Lower lobe of right lung (tissue), 2 donors: ENCODE data around the gene MRPL38. TPM values are rescaled to one million over a fixed set of nuclear protein-coding genes. Genes with fewer than 3 reads are reported as not detected.

Source experiments
- ATAC-seq, 2 donors: fragments of 200-7000 bp; cut with Tn5 transposase; one replicate each; pipeline ENCODE4 v1.9.1; 2020 to 2022; ENCODE audit warnings: mild to moderate bottlenecking in 2 of 2, moderate library complexity in 2 of 2
- DNase-seq: peaks from one replicate; pipeline ENCODE4 v3.0.0-alpha.2; 2020
- H3K27ac ChIP-seq: fragments of 200-600 bp; one replicate; pipeline ENCODE4 v1.8.0; 2022
- H3K27me3 ChIP-seq: fragments of 200-600 bp; one replicate; pipeline ENCODE4 v1.8.0; 2022; ENCODE audit warnings: low read depth
- H3K36me3 ChIP-seq: fragments of 200-600 bp; one replicate; pipeline ENCODE4 v1.8.0; 2022; ENCODE audit warnings: mild to moderate bottlenecking
- H3K4me1 ChIP-seq: fragments of 200-600 bp; one replicate; pipeline ENCODE4 v1.8.0; 2022
- H3K4me3 ChIP-seq: fragments of 200-600 bp; one replicate; pipeline ENCODE4 v1.8.0; 2022; ENCODE audit warnings: mild to moderate bottlenecking
- H3K9me3 ChIP-seq: fragments of 200-600 bp; one replicate; pipeline ENCODE4 v1.8.0; 2022
- intact Hi-C: fragments of 100-400 bp; cut with DNase I; formaldehyde crosslinking; loops from one replicate; pipeline ENCODE4 v1.11.0; 2022
- total RNA-seq: library from RNA; stranded (reverse); fragmentation: NEBNext Ultra II Directional; extraction: Animal tissue kit (Norgen Biotek cat#: 25700); gene quantifications from one replicate; pipeline ENCODE4 v1.2.1, GENCODE V29; 2021
- TF ChIP-seq, protein P1 (sequence below): fragments of 200-600 bp; IDR thresholded peaks from one replicate; pipeline ENCODE4 v1.8.0; 2022; ENCODE audit warnings: antibody characterized with exemption, mild to moderate bottlenecking
- donor health status: DM: no; HTN: yes; CAD: no; lungs with severe emphysema.

Gene MRPL38
- total RNA-seq, 1 donor from 2014 or later, result 68.9 TPM

DNA sequence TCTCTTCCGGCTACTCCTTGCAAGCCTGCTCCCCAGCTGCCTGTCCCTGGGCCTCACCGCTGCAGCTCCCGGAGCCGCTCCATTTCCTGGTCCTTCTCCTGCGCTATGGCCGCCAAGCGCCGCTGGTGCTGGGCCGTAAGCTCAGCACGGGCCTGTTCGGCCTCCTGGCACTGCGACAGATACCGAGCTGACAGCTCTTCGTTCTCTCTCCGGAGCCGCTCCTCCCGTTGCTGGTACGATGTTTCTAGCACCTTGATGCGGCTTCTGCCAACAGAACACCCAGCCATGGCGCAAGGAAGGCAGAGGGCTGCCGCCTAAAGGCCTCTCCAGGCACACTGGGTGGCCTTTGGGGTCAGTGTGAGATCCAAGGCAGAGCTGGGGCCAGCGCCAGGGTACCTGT lies 14.9 kb upstream of the MRPL38 start:
- DNase-seq (no peak), ATAC-seq (no peak)
- Histone ChIP-seq H3K4me3 (no peak overlapping the region), H3K4me1 (no peaks in the 10 kb centered on the region), H3K27me3 (no peaks in the 10 kb centered on the region), H3K9me3 (no peaks in the 10 kb centered on the region), H3K36me3 (peaks cover 7% of the 10 kb centered on the region), H3K27ac (no peak overlapping the region)
- TF ChIP-seq, protein P1, sequence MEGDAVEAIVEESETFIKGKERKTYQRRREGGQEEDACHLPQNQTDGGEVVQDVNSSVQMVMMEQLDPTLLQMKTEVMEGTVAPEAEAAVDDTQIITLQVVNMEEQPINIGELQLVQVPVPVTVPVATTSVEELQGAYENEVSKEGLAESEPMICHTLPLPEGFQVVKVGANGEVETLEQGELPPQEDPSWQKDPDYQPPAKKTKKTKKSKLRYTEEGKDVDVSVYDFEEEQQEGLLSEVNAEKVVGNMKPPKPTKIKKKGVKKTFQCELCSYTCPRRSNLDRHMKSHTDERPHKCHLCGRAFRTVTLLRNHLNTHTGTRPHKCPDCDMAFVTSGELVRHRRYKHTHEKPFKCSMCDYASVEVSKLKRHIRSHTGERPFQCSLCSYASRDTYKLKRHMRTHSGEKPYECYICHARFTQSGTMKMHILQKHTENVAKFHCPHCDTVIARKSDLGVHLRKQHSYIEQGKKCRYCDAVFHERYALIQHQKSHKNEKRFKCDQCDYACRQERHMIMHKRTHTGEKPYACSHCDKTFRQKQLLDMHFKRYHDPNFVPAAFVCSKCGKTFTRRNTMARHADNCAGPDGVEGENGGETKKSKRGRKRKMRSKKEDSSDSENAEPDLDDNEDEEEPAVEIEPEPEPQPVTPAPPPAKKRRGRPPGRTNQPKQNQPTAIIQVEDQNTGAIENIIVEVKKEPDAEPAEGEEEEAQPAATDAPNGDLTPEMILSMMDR, result no peak
- intact Hi-C loops, result no loop called here

DNA sequence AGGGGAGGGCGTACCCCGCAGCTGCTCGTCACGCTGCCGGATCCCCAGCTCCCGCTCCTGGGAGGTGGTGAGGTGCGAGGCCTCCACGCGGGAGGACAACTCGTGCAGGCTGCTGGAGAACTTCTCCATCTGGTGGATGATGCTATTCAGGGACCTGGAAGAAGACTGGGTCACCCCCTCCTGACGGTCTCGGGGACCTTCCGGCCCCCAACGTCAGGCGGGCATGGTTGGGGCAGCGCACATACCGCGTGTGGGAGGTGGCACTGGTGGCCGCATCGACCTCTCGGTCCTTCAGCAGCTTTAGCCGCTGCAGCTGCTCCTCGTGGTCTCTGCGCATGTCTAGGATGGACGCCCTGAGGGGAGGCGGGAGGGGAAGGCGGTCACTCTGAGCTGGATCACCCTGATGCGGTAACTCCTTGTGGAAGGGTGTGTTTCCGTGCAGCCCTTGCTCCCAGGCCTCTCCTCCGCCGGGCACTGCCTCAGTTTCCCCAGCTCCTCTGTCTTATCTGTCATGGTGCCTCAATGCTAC lies 13.3 kb upstream of the MRPL38 start:
- H3K27me3 ChIP-seq, result no peaks in the 10 kb centered on the region
- H3K4me3 ChIP-seq, result no peak overlapping the region
- DNase-seq (no peak), ATAC-seq (no peak)
- intact Hi-C loops, result no loop called here
- peaks cover 13% of the 10 kb centered on the region for H3K36me3 ChIP-seq
- no peaks in the 10 kb centered on the region for H3K9me3 ChIP-seq
- H3K27ac ChIP-seq, result no peak overlapping the region
- TF ChIP-seq, protein P1, result no peak
- H3K4me1 ChIP-seq, result no peaks in the 10 kb centered on the region

DNA sequence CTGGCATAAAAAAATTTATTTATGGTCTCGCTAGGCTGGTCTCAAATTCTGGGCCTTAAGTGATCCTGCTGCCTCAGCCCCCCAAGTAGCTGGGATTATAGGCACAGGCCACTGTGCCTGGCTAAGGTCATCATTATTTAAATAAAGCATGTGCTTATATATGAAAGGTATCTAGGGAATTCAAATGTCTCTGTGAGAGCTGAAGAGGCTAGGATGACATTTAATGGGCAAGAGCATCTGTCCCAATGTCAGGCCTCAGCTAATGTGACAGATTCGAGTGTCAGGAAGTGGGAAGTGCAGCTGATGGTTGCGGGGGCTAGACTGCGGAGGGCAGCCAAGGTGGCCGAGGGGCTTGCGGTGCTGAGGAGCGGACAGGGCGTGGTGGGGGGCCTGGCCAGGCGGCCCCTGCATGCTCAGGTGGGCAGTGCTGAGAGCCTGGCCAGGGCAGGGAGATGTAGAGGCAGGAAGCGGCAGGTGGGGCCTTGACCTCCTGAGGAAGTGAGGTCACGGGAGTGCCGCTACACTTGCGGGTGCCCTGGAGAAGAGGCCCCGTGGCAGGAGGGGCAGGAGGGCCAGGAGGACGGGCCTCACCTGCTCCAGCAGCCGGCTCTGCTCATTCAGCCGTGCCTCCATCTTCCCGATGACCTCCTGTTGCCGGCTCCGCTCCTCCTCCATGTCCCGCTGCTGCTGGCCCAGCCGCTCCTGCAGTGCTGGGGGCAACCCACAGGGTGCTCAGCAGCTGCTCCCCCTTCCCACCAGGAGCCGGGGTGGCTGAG lies 12.6 kb upstream of the MRPL38 start:
- Histone ChIP-seq H3K9me3 (no peaks in the 10 kb centered on the region), H3K4me1 (no peaks in the 10 kb centered on the region), H3K36me3 (peaks cover 8% of the 10 kb centered on the region), H3K27me3 (no peaks in the 10 kb centered on the region), H3K4me3 (no peak overlapping the region), H3K27ac (no peak overlapping the region)
- ATAC-seq (no peak), DNase-seq (no peak)
- intact Hi-C loops, result no loop called here
- TF ChIP-seq, protein P1, result no peak

DNA sequence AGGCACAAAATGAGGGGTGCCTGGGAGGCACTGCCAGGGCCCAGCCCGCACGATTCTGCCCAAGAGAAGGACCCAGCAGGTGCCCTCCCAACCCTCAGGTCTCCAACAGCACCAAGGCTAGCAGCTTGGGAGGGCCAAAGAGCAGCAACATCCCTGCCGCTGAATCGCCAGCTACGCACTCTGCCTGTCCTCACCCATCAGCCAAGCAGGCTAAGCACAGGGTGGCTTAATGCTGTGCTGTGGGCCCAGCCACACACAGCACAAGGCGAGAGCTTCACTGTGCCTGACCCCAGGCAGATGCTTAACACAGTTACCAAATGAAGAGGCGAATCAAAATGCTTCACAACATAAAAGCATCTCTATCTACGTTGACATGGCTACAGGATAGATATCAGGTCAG lies 10.6 kb upstream of the MRPL38 start:
- TF ChIP-seq, protein P1, result no peak
- DNase-seq, result no peak
- no peaks in the 10 kb centered on the region for H3K9me3 ChIP-seq
- H3K4me1 ChIP-seq, result peaks cover 7% of the 10 kb centered on the region
- no peak overlapping the region for H3K4me3 ChIP-seq
- ATAC-seq, result no peak
- H3K27me3 ChIP-seq, result no peaks in the 10 kb centered on the region
- H3K36me3 ChIP-seq, result peaks cover 8% of the 10 kb centered on the region
- H3K27ac ChIP-seq, result no peak overlapping the region
- intact Hi-C loops, result no loop called here

DNA sequence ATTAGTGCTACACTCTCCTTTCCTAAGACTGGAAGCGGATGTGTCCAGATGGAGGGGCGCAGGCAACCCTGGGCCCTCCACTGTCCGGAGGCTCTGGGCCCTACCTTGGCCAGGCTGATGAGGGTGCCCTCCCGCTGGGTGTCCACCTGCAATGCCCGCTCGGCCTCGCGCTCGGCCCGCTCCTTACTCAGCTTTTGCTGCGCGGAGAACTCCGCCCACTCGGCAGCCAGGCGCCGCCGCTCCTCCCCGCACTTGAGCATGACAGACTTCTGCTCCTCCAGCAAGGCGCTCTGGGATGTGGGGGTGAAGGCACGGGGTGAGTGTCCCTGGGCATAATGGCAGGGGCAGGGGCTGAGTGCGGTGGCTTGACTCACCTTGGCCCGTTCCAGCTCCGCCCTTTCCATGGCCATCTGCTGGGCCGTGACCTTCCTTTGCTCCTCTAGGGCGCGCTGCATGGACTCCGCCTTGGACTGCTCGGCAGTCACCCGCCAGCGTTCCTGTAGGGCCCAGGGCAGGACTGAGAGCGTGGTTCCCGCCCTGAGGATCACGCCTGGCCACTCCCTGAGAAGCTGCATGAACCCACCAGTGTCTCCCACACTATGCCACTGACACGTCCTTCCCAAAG lies 10.1 kb upstream of the MRPL38 start:
- Histone ChIP-seq H3K27me3 (no peaks in the 10 kb centered on the region), H3K9me3 (no peaks in the 10 kb centered on the region), H3K4me3 (no peak overlapping the region), H3K36me3 (peaks cover 8% of the 10 kb centered on the region), H3K27ac (no peak overlapping the region), H3K4me1 (peaks cover 12% of the 10 kb centered on the region)
- TF ChIP-seq, protein P1, result no peak
- no peak for ATAC-seq
- intact Hi-C loops, result no loop called here
- DNase-seq, result no peak
